IMR-90 (cell line): ENCODE results near the gene PCSK5.

Experiments used
- BHLHE40 ChIP-seq: fragments of 150-350 bp; IDR thresholded peaks from 2 replicates; pipeline ENCODE4 v1.6.1; 2016; ENCODE audit warnings: mild to moderate bottlenecking, low read depth, low read length
- CEBPB ChIP-seq: IDR thresholded peaks from 2 replicates; pipeline ENCODE4 v1.6.1; 2012; ENCODE audit warnings: low read depth, low read length, improper control_type of control experiment
- CHD1 ChIP-seq: IDR thresholded peaks from 2 replicates; pipeline ENCODE4 v1.6.1; 2012; ENCODE audit warnings: low read depth, low read length, improper control_type of control experiment
- MAZ ChIP-seq: IDR thresholded peaks from 2 replicates; pipeline ENCODE4 v1.6.1; 2012; ENCODE audit warnings: low read depth, mild to moderate bottlenecking, low read length, improper control_type of control experiment, moderate library complexity, borderline replicate concordance
- NFE2L2 ChIP-seq: fragments of 150-350 bp; IDR thresholded peaks from 2 replicates; pipeline ENCODE4 v1.6.1; 2016; ENCODE audit warnings: low read depth, mild to moderate bottlenecking, low read length
- POLR2A ChIP-seq: IDR thresholded peaks from 2 replicates; pipeline ENCODE4 v1.6.1; 2012; ENCODE audit warnings: mild to moderate bottlenecking, low read depth, low read length
- RAD21 ChIP-seq: IDR thresholded peaks from 2 replicates; pipeline ENCODE4 v1.6.1; 2012; ENCODE audit warnings: low read length, improper control_type of control experiment
- RCOR1 ChIP-seq: IDR thresholded peaks from 2 replicates; pipeline ENCODE4 v1.6.1; 2012; ENCODE audit warnings: mild to moderate bottlenecking, low read length, improper control_type of control experiment; ENCODE audit not compliant: insufficient replicate concordance
- TF ChIP-seq, protein P1 (sequence below): conservative IDR thresholded peaks from 2 replicates; pipeline ENCODE4 v1.5.1; 2012; ENCODE audit warnings: mild to moderate bottlenecking, low read depth, low read length, improper control_type of control experiment

DNA sequence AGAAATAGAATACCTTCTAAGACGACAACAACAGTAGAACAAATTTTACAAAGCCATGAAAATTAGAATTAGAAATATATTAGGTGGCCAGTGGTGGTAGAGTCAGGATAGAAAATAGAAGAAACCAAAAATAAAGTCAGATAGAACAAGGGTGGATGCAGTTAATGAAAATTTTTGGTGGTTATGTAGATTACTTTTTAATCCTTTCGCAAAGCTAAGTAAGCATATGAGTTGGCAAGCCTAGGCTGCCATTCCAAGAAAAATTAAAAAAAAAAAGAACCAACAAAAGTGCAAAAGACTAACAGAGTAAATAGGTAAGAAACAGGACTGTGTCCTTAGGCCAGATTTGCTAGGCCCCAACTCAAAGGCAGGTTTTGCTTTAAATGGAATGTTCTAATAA, 56.8 kb downstream of the PCSK5 start:
- TF ChIP-seq, protein P1, sequence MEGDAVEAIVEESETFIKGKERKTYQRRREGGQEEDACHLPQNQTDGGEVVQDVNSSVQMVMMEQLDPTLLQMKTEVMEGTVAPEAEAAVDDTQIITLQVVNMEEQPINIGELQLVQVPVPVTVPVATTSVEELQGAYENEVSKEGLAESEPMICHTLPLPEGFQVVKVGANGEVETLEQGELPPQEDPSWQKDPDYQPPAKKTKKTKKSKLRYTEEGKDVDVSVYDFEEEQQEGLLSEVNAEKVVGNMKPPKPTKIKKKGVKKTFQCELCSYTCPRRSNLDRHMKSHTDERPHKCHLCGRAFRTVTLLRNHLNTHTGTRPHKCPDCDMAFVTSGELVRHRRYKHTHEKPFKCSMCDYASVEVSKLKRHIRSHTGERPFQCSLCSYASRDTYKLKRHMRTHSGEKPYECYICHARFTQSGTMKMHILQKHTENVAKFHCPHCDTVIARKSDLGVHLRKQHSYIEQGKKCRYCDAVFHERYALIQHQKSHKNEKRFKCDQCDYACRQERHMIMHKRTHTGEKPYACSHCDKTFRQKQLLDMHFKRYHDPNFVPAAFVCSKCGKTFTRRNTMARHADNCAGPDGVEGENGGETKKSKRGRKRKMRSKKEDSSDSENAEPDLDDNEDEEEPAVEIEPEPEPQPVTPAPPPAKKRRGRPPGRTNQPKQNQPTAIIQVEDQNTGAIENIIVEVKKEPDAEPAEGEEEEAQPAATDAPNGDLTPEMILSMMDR = no peak
- TF ChIP-seq MAZ (no peak), RAD21 (no peak), CHD1 (no peak), POLR2A (no peak), RCOR1 (no peak), BHLHE40 (no peak), CEBPB (no peak), NFE2L2 (no peak)
